Osteoblast (primary cell): ENCODE results near the gene ZMAT5. TPM values are rescaled to one million over a fixed set of nuclear protein-coding genes. Genes with fewer than 3 reads are reported as not detected.
A peak's percentile ranks its signal among the peaks of the same experiment; 100 is the strongest.

Source experiments
- DNase-seq: peaks from one replicate; pipeline ENCODE4 v3.0.0; 2011; ENCODE audit warnings: low spot score, mixed read lengths; ENCODE audit not compliant: insufficient read length; ENCODE audit errors: missing footprints
- H2AFZ ChIP-seq: 2 replicates; pipeline ENCODE4 v1.6.0; 2011; ENCODE audit warnings: mild to moderate bottlenecking, low read length
- H3K27ac ChIP-seq: 2 replicates; pipeline ENCODE4 v1.5.1; 2011; ENCODE audit warnings: mild to moderate bottlenecking, low read depth, low read length, moderate library complexity
- H3K27me3 ChIP-seq: 2 replicates; pipeline ENCODE4 v1.6.0; 2012; ENCODE audit warnings: mild to moderate bottlenecking, control low read depth, inconsistent platforms, low read length, moderate library complexity; ENCODE audit not compliant: insufficient read depth
- H3K36me3 ChIP-seq: 2 replicates; pipeline ENCODE4 v1.5.1; 2011; ENCODE audit warnings: mild to moderate bottlenecking, low read length, control low read depth, moderate library complexity; ENCODE audit not compliant: insufficient read depth
- H3K4me1 ChIP-seq: 2 replicates; pipeline ENCODE4 v1.5.1; 2011; ENCODE audit warnings: mild to moderate bottlenecking, low read length, control low read depth, moderate library complexity; ENCODE audit not compliant: insufficient read depth
- H3K4me2 ChIP-seq: 2 replicates; pipeline ENCODE4 v1.6.0; 2011; ENCODE audit warnings: mild to moderate bottlenecking, low read length; ENCODE audit not compliant: insufficient read depth
- H3K4me3 ChIP-seq: fragments of 200-600 bp; sonication (generic); 3 replicates; pipeline ENCODE4 v1.5.1; 2012; ENCODE audit warnings: mild to moderate bottlenecking, low read length, inconsistent platforms; ENCODE audit not compliant: insufficient read depth
- H3K79me2 ChIP-seq: 2 replicates; pipeline ENCODE4 v1.6.0; 2012; ENCODE audit warnings: mild to moderate bottlenecking, low read length, control low read depth, inconsistent platforms; ENCODE audit not compliant: insufficient read depth
- H3K9me3 ChIP-seq: 2 replicates; pipeline ENCODE4 v1.5.1; 2011; ENCODE audit warnings: low read depth, low read length, control low read depth
- H4K20me1 ChIP-seq: 2 replicates; pipeline ENCODE4 v1.6.0; 2012; ENCODE audit warnings: mild to moderate bottlenecking, low read length, control low read depth; ENCODE audit not compliant: insufficient read depth
- CTCF ChIP-seq: IDR thresholded peaks from 2 replicates; pipeline ENCODE4 v1.5.1; 2011; ENCODE audit warnings: mild to moderate bottlenecking, low read depth, low read length, moderate library complexity; ENCODE audit errors: extremely low read depth
- total RNA-seq: library from RNA; depleted of rRNA; stranded (reverse); fragments of >200 nt; gene quantifications from 2 replicates; pipeline ENCODE4 v1.2.3, GENCODE V29; 2012

ZMAT5 gene
- total RNA-seq, 1 donor, result 15.6 TPM

GRCh38 chr22:29740216-29740615 lies 26.6 kb downstream of the ZMAT5 start:
- DNase-seq, result peak; percentile 74
- Histone ChIP-seq H3K27ac (no peak overlapping the region), H2AFZ (no peak overlapping the region), H3K27me3 (no peaks in the 10 kb centered on the region), H3K4me3 (no peak overlapping the region), H3K79me2 (no peaks in the 10 kb centered on the region), H3K36me3 (peaks cover 6% of the 10 kb centered on the region), H4K20me1 (peaks cover 3% of the 10 kb centered on the region), H3K9me3 (no peaks in the 10 kb centered on the region), H3K4me1 (peaks cover 8% of the 10 kb centered on the region), H3K4me2 (no peak overlapping the region)
- no peak for TF ChIP-seq CTCF

GRCh38 chr22:29739346-29739875 lies 27.4 kb downstream of the ZMAT5 start:
- H3K36me3 ChIP-seq, result peaks cover 6% of the 10 kb centered on the region
- no peaks in the 10 kb centered on the region for H3K79me2 ChIP-seq
- peaks cover under 1% of the 10 kb centered on the region for H3K4me1 ChIP-seq
- peak; percentile 80 for DNase-seq
- no peak overlapping the region for H2AFZ ChIP-seq
- H3K9me3 ChIP-seq, result no peaks in the 10 kb centered on the region
- no peak overlapping the region for H3K4me3 ChIP-seq
- H4K20me1 ChIP-seq, result peaks cover 3% of the 10 kb centered on the region
- no peak overlapping the region for H3K4me2 ChIP-seq
- H3K27ac ChIP-seq, result no peak overlapping the region
- no peaks in the 10 kb centered on the region for H3K27me3 ChIP-seq
- TF ChIP-seq CTCF, result no peak

DNA sequence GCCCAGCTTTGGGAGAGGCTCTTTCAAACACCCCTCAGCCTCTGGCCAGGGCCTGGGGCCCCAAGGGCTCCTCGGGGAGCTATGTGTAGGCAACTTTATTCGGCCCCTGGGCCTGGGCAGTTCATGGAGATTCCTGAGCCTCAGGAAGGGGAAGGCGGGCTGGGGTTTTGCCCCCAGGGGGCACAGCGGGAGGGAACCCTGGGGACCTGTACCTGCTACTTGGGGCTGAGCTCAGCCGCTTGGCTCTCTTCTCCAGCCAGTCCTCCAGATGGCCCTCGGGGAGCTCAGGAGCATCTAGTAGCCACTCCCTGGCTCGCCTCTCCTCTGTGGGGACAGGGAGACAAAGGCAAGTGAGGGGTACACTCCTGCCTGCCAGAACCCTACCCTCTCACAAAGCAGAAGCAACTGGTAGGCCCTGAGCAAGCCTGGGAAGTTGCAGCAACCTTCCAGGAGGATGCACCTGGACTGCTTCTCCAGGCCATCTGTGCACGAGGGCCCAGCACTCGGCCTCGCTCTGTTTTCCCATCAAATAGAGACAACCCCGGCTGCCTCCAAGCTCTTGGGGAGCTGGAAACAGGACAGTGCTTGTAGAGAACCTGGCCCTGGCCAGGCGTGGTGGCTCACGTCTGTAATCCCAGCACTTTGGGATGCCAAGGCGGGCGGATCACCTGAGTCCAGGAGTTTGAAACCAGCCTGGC lies 28.5 kb downstream of the ZMAT5 start:
- TF ChIP-seq CTCF, result no peak
- Histone ChIP-seq H3K36me3 (peaks cover 6% of the 10 kb centered on the region), H3K9me3 (no peaks in the 10 kb centered on the region), H4K20me1 (no peaks in the 10 kb centered on the region), H3K4me2 (no peak overlapping the region), H3K27ac (no peak overlapping the region), H3K79me2 (no peaks in the 10 kb centered on the region), H3K4me1 (no peaks in the 10 kb centered on the region), H3K27me3 (no peaks in the 10 kb centered on the region), H3K4me3 (no peak overlapping the region), H2AFZ (no peak overlapping the region)
- peak; percentile 47 for DNase-seq

DNA sequence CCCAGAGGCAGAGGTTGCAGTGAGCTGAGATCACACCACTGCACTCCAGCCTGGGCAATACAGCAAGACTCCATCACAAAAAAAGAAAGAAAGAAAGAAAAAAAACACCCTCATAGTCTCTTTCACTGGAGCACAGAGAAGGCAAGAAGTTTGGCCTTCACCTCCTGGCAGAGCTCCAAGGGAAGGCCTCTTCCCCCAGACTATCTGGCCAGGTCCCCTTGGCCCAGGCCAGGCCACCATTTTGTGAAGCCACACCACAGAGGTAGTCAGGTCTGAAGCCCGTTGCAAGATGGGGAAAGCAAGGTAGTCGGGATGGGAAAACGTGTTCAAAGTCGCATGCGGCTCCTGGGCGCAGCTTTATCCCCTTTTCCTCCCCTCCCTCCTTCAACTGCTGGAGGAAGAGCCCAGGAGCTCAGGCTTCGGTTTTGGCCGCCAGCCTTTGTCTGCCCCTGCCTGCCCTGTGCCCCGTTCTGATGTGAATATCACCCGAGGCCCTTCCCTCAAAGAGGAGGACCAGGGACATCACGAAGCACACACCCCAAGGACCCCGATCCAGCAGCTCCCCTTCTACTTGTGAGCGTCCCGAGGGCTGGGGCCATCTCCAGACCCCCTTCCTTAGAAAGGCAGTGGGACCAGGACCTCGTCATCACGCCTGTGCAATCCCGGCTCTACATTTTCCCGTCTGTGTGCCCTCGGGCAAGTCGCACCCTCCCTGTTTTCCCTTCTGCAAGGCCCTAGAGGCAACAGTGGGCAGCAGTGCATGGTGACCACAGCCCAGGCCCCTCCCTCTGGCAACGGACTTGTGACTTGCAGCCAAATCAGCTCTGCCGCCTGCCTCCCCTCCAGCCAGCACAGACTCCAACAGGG lies 29.3 kb downstream of the ZMAT5 start:
- TF ChIP-seq CTCF, result no peak
- H3K79me2 ChIP-seq, result no peaks in the 10 kb centered on the region
- peak; percentile 83 for DNase-seq

More for the DNA sequence above, 29.3 kb downstream of the ZMAT5 start:
- no peaks in the 10 kb centered on the region for H4K20me1 ChIP-seq
- no peak overlapping the region for H2AFZ ChIP-seq
- no peaks in the 10 kb centered on the region for H3K27me3 ChIP-seq
- H3K4me2 ChIP-seq, result no peak overlapping the region
- H3K4me1 ChIP-seq, result no peaks in the 10 kb centered on the region
- no peaks in the 10 kb centered on the region for H3K9me3 ChIP-seq
- no peak overlapping the region for H3K27ac ChIP-seq
- H3K4me3 ChIP-seq, result no peak overlapping the region
- peaks cover 6% of the 10 kb centered on the region for H3K36me3 ChIP-seq
